Measurements from ENCODE around the gene FUS. TPM values are rescaled to one million over a fixed set of nuclear protein-coding genes. Genes with fewer than 3 reads are reported as not detected.

The FUS gene
- total RNA-seq, 3 donors from 2014 or later (not counting 1 experiment from before 2014, with no cell fraction given): 872 to 934 (median 918) TPM

- H3K27ac ChIP-seq (ENCODE audit: low read length): peak overlapping the region; percentile 67
- peak overlapping the region; percentile 67 for H3K4me3 ChIP-seq (ENCODE audit: low read length)
- TF ChIP-seq CTCF (IDR thresholded peaks at IDR 0.05): no peak
- H3K27me3 Mint-ChIP-seq (ENCODE audit: low read depth in 2 of 2): no peaks in the 10 kb centered on the region
- H3K27me3 ChIP-seq (ENCODE audit: control insufficient read depth, insufficient read depth, low read length): no peaks in the 10 kb centered on the region
- WGBS (ENCODE audit: insufficient coverage): 15% methylated on average over 33 of the region's 35 CpGs
- peak overlapping the region; percentile 91 for H3K4me3 Mint-ChIP-seq
- DNase-seq (peak in 1 of 2 donors; percentile 71), ATAC-seq (peak; percentile 71 to 81 (median 77))
- H3K36me3 ChIP-seq (ENCODE audit: control insufficient read depth, insufficient read depth, low read length): peaks cover 7% of the 10 kb centered on the region
- H3K9me3 ChIP-seq (ENCODE audit: control insufficient read depth, insufficient read depth, low read length): no peaks in the 10 kb centered on the region
- H3K9me3 Mint-ChIP-seq: no peaks in the 10 kb centered on the region
- no peaks in the 10 kb centered on the region for H3K36me3 Mint-ChIP-seq
- peaks cover 44% of the 10 kb centered on the region for H3K4me1 ChIP-seq (ENCODE audit: control insufficient read depth, insufficient read depth, low read length)
- peak overlapping the region; percentile 87 to 89 for H3K27ac Mint-ChIP-seq
- peaks cover 45 to 63% of the 10 kb centered on the region in 2 donors for H3K4me1 Mint-ChIP-seq
- intact Hi-C loops (cut with micrococcal nuclease): loop anchor here (2.0 to 5.0 kb wide), 4 partner anchors 13 to 241 kb away; partner anchors contain the start of gene ZNF843
These were observed 21.9 kb downstream of the FUS start for GRCh38 chr16:31201582-31202413.

- Mint-ChIP-seq H3K4me1 (peaks cover 45 to 63% of the 10 kb centered on the region in 2 donors), H3K9me3 (no peaks in the 10 kb centered on the region), H3K27me3 (ENCODE audit: low read depth in 2 of 2) (no peaks in the 10 kb centered on the region), H3K4me3 (peak within 1 kb of the TSS; percentile 91), H3K36me3 (no peaks in the 10 kb centered on the region), H3K27ac (peak within 1 kb of the TSS; percentile 87 to 89)
- DNase-seq: peak; percentile 43 to 60
- H3K4me1 ChIP-seq (ENCODE audit: control insufficient read depth, insufficient read depth, low read length): peaks cover 41% of the 10 kb centered on the region
- no peaks in the 10 kb centered on the region for H3K9me3 ChIP-seq (ENCODE audit: control insufficient read depth, insufficient read depth, low read length)
- intact Hi-C loops (cut with micrococcal nuclease): loop anchor here (2.0 to 5.0 kb wide), 4 partner anchors 14 to 240 kb away; partner anchors contain the start of gene ZNF843
- 3% methylated on average over 68 of the region's 69 CpGs for WGBS (ENCODE audit: insufficient coverage)
- no peak for TF ChIP-seq CTCF (IDR thresholded peaks at IDR 0.05)
- peak within 1 kb of the TSS; percentile 67 for H3K27ac ChIP-seq (ENCODE audit: low read length)
- H3K36me3 ChIP-seq (ENCODE audit: control insufficient read depth, insufficient read depth, low read length): peaks cover 6% of the 10 kb centered on the region
- peak within 1 kb of the TSS; percentile 67 for H3K4me3 ChIP-seq (ENCODE audit: low read length)
- H3K27me3 ChIP-seq (ENCODE audit: control insufficient read depth, insufficient read depth, low read length): no peaks in the 10 kb centered on the region
- peak; percentile 37 to 59 (median 55) for ATAC-seq
These were observed 22.8 kb downstream of the FUS start, which contains the start of gene PYCARD for GRCh38 chr16:31202414-31203375. PYCARD (minus strand) TSS chr16:31202760; CDS start chr16:31202690, 70 bp downstream.

- Mint-ChIP-seq H3K4me3 (peak overlapping the region; percentile 30), H3K36me3 (no peaks in the 10 kb centered on the region), H3K9me3 (no peaks in the 10 kb centered on the region), H3K4me1 (peaks cover 23 to 49% of the 10 kb centered on the region in 2 donors), H3K27me3 (ENCODE audit: low read depth in 2 of 2) (no peaks in the 10 kb centered on the region), H3K27ac (peak overlapping the region in 1 of 2 donors; percentile 8)
- WGBS (ENCODE audit: insufficient coverage): 88% methylated on average over 8 of the region's 9 CpGs
- H3K9me3 ChIP-seq (ENCODE audit: control insufficient read depth, insufficient read depth, low read length): no peaks in the 10 kb centered on the region
- H3K4me3 ChIP-seq (ENCODE audit: low read length): no peak overlapping the region
- DNase-seq: peak in 1 of 2 donors; percentile 9
- H3K27me3 ChIP-seq (ENCODE audit: control insufficient read depth, insufficient read depth, low read length): no peaks in the 10 kb centered on the region
- H3K27ac ChIP-seq (ENCODE audit: low read length): no peak overlapping the region
- no peak for TF ChIP-seq CTCF (IDR thresholded peaks at IDR 0.05)
- no peak for ATAC-seq
- intact Hi-C loops (cut with micrococcal nuclease): loop anchor here (5.0 kb wide), 3 partner anchors 127 to 237 kb away; partner anchors contain the start of gene ZNF843
- H3K36me3 ChIP-seq (ENCODE audit: control insufficient read depth, insufficient read depth, low read length): no peaks in the 10 kb centered on the region
- peaks cover 26% of the 10 kb centered on the region for H3K4me1 ChIP-seq (ENCODE audit: control insufficient read depth, insufficient read depth, low read length)
These were observed 25.1 kb downstream of the FUS start for GRCh38 chr16:31204871-31205666.
